MM.1S (cell line): Measurements from ENCODE around the gene TTC19.

Experiments
- CTCF ChIP-seq: fragments of 300-600 bp; sonication (generic); IDR thresholded peaks from 2 replicates; pipeline ENCODE4 v1.5.1; 2016; ENCODE audit warnings: antibody characterized with exemption, low read length, mixed read lengths
- EZH2phosphoT487 ChIP-seq: fragments of 300-600 bp; sonication (generic); IDR thresholded peaks from 2 replicates; pipeline ENCODE4 v1.6.1; 2018; ENCODE audit warnings: antibody characterized with exemption, low read length

DNA sequence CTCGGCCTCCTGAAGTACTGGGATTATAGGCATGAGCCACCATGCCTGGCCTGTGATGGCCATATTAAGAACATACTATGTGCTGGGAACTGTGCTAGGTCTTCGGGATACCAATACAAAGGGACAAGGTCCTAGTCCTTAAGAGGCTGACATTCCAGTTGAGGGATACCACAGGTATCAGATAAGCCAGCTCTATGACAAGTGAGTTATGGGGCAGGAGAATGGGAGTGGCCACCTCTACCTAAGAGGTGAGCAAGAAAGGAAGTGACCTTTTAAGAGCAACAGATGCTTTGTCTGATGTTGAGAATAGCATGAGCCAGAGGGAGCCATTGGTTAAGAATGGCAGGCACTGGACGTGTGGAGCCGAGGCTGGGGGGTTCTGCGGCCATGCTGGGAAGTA lies 27.7 kb upstream of the TTC19 start:
- TF ChIP-seq CTCF (no peak), EZH2phosphoT487 (no peak)
